Measurements from ENCODE around the gene EML4. TPM values are rescaled to one million over a fixed set of nuclear protein-coding genes. Genes with fewer than 3 reads are reported as not detected.

The EML4 gene
- total RNA-seq, 1 experiment from 2014 or later: 74.8 TPM

DNA sequence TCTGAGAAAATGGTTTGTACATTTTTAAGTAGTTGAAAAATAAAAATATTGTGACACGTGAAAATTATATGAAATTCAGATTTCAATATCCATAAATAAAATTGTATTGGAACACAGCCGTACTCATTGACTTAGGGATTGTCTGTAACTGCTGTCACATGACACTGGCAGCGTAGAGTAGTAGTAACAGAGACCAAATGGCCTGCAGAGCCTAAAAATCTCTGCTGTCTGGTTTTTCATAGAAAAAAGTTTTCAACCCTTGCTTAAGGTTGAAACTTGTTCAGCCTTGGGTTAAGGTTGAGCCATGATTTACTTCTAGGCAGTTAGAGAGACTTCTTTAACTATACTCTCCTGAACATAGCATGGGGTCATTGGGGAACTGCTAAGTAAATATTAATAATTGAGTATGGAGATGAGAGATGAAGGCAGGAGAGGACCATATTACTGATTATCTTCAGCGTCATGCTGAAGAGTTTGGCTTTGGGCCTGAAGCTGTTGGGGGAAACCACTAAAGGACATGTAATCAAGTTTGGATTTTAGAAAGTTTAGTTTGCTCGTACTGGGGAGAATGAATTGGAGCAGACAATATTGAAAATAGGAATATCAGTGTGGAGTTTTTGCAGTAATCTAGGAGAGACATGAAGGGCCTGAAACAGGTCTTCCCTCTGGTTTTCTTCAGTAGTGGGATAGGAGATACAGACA lies 16.2 kb downstream of the EML4 start:
- Histone ChIP-seq H3K4me2 (ENCODE audit: low read depth, low read length, poor library complexity, severe bottlenecking) (no peak overlapping the region), H3K9me3 (ENCODE audit: low read length) (no peaks in the 10 kb centered on the region), H3K79me2 (ENCODE audit: low read length) (peaks cover 96% of the 10 kb centered on the region), H4K20me1 (ENCODE audit: insufficient read depth, low read depth, low read length) (0 out of 2 replicates have a peak, but pooled peaks cover 9% of the 10 kb centered on the region), H3K27ac (ENCODE audit: low read length) (no peak overlapping the region), H3K4me1 (ENCODE audit: low read length) (peaks cover 23% of the 10 kb centered on the region), H3K27me3 (ENCODE audit: low read length) (no peaks in the 10 kb centered on the region), H3K4me3 (ENCODE audit: low read length) (no peak overlapping the region), H3K36me3 (ENCODE audit: insufficient read depth, low read length) (no peaks in the 10 kb centered on the region; the same call in 1 of the 2 replicates), H3K9me2 (replicated peaks; ENCODE audit: insufficient read depth, low read length) (no peaks in the 10 kb centered on the region), H3K9ac (ENCODE audit: low read length) (no peak overlapping the region), H2AFZ (ENCODE audit: low read length) (no peak overlapping the region)
- no peak for DNase-seq

GRCh38 chr2:42186366-42186765 lies 17.2 kb downstream of the EML4 start:
- H3K9ac ChIP-seq (ENCODE audit: low read length): no peak overlapping the region
- peaks cover 21% of the 10 kb centered on the region for H3K4me1 ChIP-seq (ENCODE audit: low read length)
- no peak overlapping the region for H3K27ac ChIP-seq (ENCODE audit: low read length)
- H3K4me3 ChIP-seq (ENCODE audit: low read length): no peak overlapping the region
- no peaks in the 10 kb centered on the region; the same call in 1 of the 2 replicates for H3K36me3 ChIP-seq (ENCODE audit: insufficient read depth, low read length)
- H3K27me3 ChIP-seq (ENCODE audit: low read length): no peaks in the 10 kb centered on the region
- no peak overlapping the region for H3K4me2 ChIP-seq (ENCODE audit: low read depth, low read length, poor library complexity, severe bottlenecking)
- 0 out of 2 replicates have a peak, but pooled peaks cover 9% of the 10 kb centered on the region for H4K20me1 ChIP-seq (ENCODE audit: insufficient read depth, low read depth, low read length)
- peaks cover 96% of the 10 kb centered on the region for H3K79me2 ChIP-seq (ENCODE audit: low read length)
- H3K9me3 ChIP-seq (ENCODE audit: low read length): no peaks in the 10 kb centered on the region
- H3K9me2 ChIP-seq (replicated peaks; ENCODE audit: insufficient read depth, low read length): no peaks in the 10 kb centered on the region
- H2AFZ ChIP-seq (ENCODE audit: low read length): no peak overlapping the region
- no peak for DNase-seq

GRCh38 chr2:42186945-42187632 lies 17.9 kb downstream of the EML4 start:
- H3K4me2 ChIP-seq (ENCODE audit: low read depth, low read length, poor library complexity, severe bottlenecking): no peak overlapping the region
- H3K27me3 ChIP-seq (ENCODE audit: low read length): no peaks in the 10 kb centered on the region
- 0 out of 2 replicates have a peak, but pooled peaks cover 9% of the 10 kb centered on the region for H4K20me1 ChIP-seq (ENCODE audit: insufficient read depth, low read depth, low read length)
- H3K4me3 ChIP-seq (ENCODE audit: low read length): no peak overlapping the region
- no peak for DNase-seq
- H3K4me1 ChIP-seq (ENCODE audit: low read length): peaks cover 16% of the 10 kb centered on the region
- H3K27ac ChIP-seq (ENCODE audit: low read length): no peak overlapping the region
- H3K9me2 ChIP-seq (replicated peaks; ENCODE audit: insufficient read depth, low read length): no peaks in the 10 kb centered on the region
- H3K9ac ChIP-seq (ENCODE audit: low read length): no peak overlapping the region
- H2AFZ ChIP-seq (ENCODE audit: low read length): no peak overlapping the region
- H3K79me2 ChIP-seq (ENCODE audit: low read length): peaks cover 97% of the 10 kb centered on the region
- H3K36me3 ChIP-seq (ENCODE audit: insufficient read depth, low read length): no peaks in the 10 kb centered on the region; the same call in 1 of the 2 replicates
- H3K9me3 ChIP-seq (ENCODE audit: low read length): no peaks in the 10 kb centered on the region

GRCh38 chr2:42187886-42188285 lies 18.7 kb downstream of the EML4 start:
- peaks cover 15% of the 10 kb centered on the region for H3K4me1 ChIP-seq (ENCODE audit: low read length)
- no peak overlapping the region for H3K27ac ChIP-seq (ENCODE audit: low read length)
- no peaks in the 10 kb centered on the region; the same call in 1 of the 2 replicates for H3K36me3 ChIP-seq (ENCODE audit: insufficient read depth, low read length)
- H3K79me2 ChIP-seq (ENCODE audit: low read length): peaks cover 97% of the 10 kb centered on the region
- 0 out of 2 replicates have a peak, but pooled peaks cover 9% of the 10 kb centered on the region for H4K20me1 ChIP-seq (ENCODE audit: insufficient read depth, low read depth, low read length)
- no peaks in the 10 kb centered on the region for H3K9me3 ChIP-seq (ENCODE audit: low read length)
- no peak overlapping the region for H3K4me3 ChIP-seq (ENCODE audit: low read length)
- H3K4me2 ChIP-seq (ENCODE audit: low read depth, low read length, poor library complexity, severe bottlenecking): no peak overlapping the region
- H3K27me3 ChIP-seq (ENCODE audit: low read length): no peaks in the 10 kb centered on the region
- no peak overlapping the region for H3K9ac ChIP-seq (ENCODE audit: low read length)
- no peak for DNase-seq
- H3K9me2 ChIP-seq (replicated peaks; ENCODE audit: insufficient read depth, low read length): no peaks in the 10 kb centered on the region
- H2AFZ ChIP-seq (ENCODE audit: low read length): no peak overlapping the region

DNA sequence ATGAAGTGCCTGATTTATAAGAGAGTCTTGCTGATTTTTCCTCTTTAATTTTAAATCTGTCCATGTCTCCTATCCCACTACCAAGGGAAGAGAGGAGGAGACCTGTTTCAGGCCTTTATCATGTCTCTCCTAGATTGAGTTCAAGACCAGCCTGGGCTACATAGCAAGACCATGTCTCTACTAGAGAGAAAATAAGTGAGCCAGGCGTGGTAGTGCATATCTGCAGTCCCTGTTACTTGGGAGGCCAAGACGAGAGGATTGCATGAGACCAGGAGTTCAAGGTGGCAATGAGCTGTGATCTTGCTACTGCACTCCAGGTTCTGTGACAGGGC lies 20.0 kb downstream of the EML4 start:
- Histone ChIP-seq H3K27me3 (ENCODE audit: low read length) (no peaks in the 10 kb centered on the region), H3K9me3 (ENCODE audit: low read length) (no peaks in the 10 kb centered on the region), H3K9me2 (replicated peaks; ENCODE audit: insufficient read depth, low read length) (no peaks in the 10 kb centered on the region), H3K79me2 (ENCODE audit: low read length) (peaks cover 99% of the 10 kb centered on the region), H3K4me1 (ENCODE audit: low read length) (peaks cover 8% of the 10 kb centered on the region), H3K4me3 (ENCODE audit: low read length) (no peak overlapping the region), H4K20me1 (ENCODE audit: insufficient read depth, low read depth, low read length) (0 out of 2 replicates have a peak, but pooled peaks cover 9% of the 10 kb centered on the region), H3K27ac (ENCODE audit: low read length) (no peak overlapping the region), H3K9ac (ENCODE audit: low read length) (no peak overlapping the region), H3K4me2 (ENCODE audit: low read depth, low read length, poor library complexity, severe bottlenecking) (no peak overlapping the region), H2AFZ (ENCODE audit: low read length) (no peak overlapping the region), H3K36me3 (ENCODE audit: insufficient read depth, low read length) (no peaks in the 10 kb centered on the region; the same call in 1 of the 2 replicates)
- no peak for DNase-seq

DNA sequence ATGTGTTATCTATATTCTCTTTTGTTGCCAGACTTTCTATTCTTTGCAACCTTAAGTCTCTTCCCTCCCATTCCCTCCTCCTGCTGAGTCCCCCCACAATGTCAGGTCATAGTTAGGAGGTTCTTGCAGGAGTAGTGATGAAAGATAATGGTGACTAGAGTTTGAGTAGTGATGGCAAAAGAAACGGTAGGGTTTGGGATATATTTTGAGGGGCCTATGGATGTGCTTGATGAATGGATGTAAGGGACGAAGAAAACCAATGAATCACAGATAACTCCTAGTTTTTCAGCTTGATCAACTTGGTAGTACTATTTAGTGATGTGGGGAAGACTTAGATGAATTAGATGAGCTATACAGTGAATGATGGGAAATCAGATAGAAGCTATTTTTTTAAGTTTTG lies 21.0 kb downstream of the EML4 start:
- DNase-seq: no peak
- no peaks in the 10 kb centered on the region for H3K9me2 ChIP-seq (replicated peaks; ENCODE audit: insufficient read depth, low read length)
- H3K9ac ChIP-seq (ENCODE audit: low read length): no peak overlapping the region
- no peak overlapping the region for H3K4me3 ChIP-seq (ENCODE audit: low read length)
- no peak overlapping the region for H3K27ac ChIP-seq (ENCODE audit: low read length)
- H4K20me1 ChIP-seq (ENCODE audit: insufficient read depth, low read depth, low read length): 0 out of 2 replicates have a peak, but pooled peaks cover 1% of the 10 kb centered on the region
- H3K36me3 ChIP-seq (ENCODE audit: insufficient read depth, low read length): peaks cover 2% of the 10 kb centered on the region; the same call in 1 of the 2 replicates
- H3K4me1 ChIP-seq (ENCODE audit: low read length): peaks cover 8% of the 10 kb centered on the region
- no peak overlapping the region for H3K4me2 ChIP-seq (ENCODE audit: low read depth, low read length, poor library complexity, severe bottlenecking)
- H3K79me2 ChIP-seq (ENCODE audit: low read length): peaks cover 99% of the 10 kb centered on the region
- no peak overlapping the region for H2AFZ ChIP-seq (ENCODE audit: low read length)
- H3K27me3 ChIP-seq (ENCODE audit: low read length): no peaks in the 10 kb centered on the region
- H3K9me3 ChIP-seq (ENCODE audit: low read length): no peaks in the 10 kb centered on the region

GRCh38 chr2:42191285-42192009 lies 22.3 kb downstream of the EML4 start:
- H3K79me2 ChIP-seq (ENCODE audit: low read length): peaks cover 99% of the 10 kb centered on the region
- H3K4me3 ChIP-seq (ENCODE audit: low read length): no peak overlapping the region
- peaks cover 8% of the 10 kb centered on the region for H3K4me1 ChIP-seq (ENCODE audit: low read length)
- no peak overlapping the region for H3K9ac ChIP-seq (ENCODE audit: low read length)
- peaks cover 5% of the 10 kb centered on the region; the same call in 1 of the 2 replicates for H3K36me3 ChIP-seq (ENCODE audit: insufficient read depth, low read length)
- H3K27me3 ChIP-seq (ENCODE audit: low read length): no peaks in the 10 kb centered on the region
- no peak overlapping the region for H3K27ac ChIP-seq (ENCODE audit: low read length)
- H4K20me1 ChIP-seq (ENCODE audit: insufficient read depth, low read depth, low read length): no peaks in the 10 kb centered on the region
- H3K9me2 ChIP-seq (replicated peaks; ENCODE audit: insufficient read depth, low read length): no peaks in the 10 kb centered on the region
- DNase-seq: no peak
- H3K4me2 ChIP-seq (ENCODE audit: low read depth, low read length, poor library complexity, severe bottlenecking): no peak overlapping the region
- H2AFZ ChIP-seq (ENCODE audit: low read length): no peak overlapping the region
- no peaks in the 10 kb centered on the region for H3K9me3 ChIP-seq (ENCODE audit: low read length)

GRCh38 chr2:42192010-42192373 lies 22.8 kb downstream of the EML4 start:
- Histone ChIP-seq H3K9me2 (replicated peaks; ENCODE audit: insufficient read depth, low read length) (no peaks in the 10 kb centered on the region), H3K79me2 (ENCODE audit: low read length) (peaks cover 100% of the 10 kb centered on the region), H3K27ac (ENCODE audit: low read length) (no peak overlapping the region), H3K9me3 (ENCODE audit: low read length) (no peaks in the 10 kb centered on the region), H2AFZ (ENCODE audit: low read length) (no peak overlapping the region), H3K9ac (ENCODE audit: low read length) (no peak overlapping the region), H3K36me3 (ENCODE audit: insufficient read depth, low read length) (0 out of 2 replicates have a peak, but pooled peaks cover 5% of the 10 kb centered on the region), H4K20me1 (ENCODE audit: insufficient read depth, low read depth, low read length) (no peaks in the 10 kb centered on the region), H3K4me3 (ENCODE audit: low read length) (no peak overlapping the region), H3K4me2 (ENCODE audit: low read depth, low read length, poor library complexity, severe bottlenecking) (no peak overlapping the region), H3K27me3 (ENCODE audit: low read length) (no peaks in the 10 kb centered on the region), H3K4me1 (ENCODE audit: low read length) (peaks cover 8% of the 10 kb centered on the region)
- no peak for DNase-seq

Data from Karpas-422 (cell line).